ENCODE results near the gene FUT1. TPM values are rescaled to one million over a fixed set of nuclear protein-coding genes. Genes with fewer than 3 reads are reported as not detected.
"Not testable (repeated sequence)": the region's sequence is repeated elsewhere in the genome, so short reads cannot be mapped to it uniquely, and the experiment has no call there.

FUT1 gene
- total and polyA plus RNA-seq, 8 donors = 6.5 to 29.7 (median 11.4) TPM

- DNase-seq (no peak), FAIRE-seq (no peak), ATAC-seq (peak in 3 of 4 donors; percentile 17 to 19 (median 18))
- Histone ChIP-seq H3K4me3 (no peak overlapping the region), H3K36me3 (no peaks in the 10 kb centered on the region), H3K4me1 (peaks cover 9 to 28% (median 21%) of the 10 kb centered on the region in 3 donors), H3K27ac (peak overlapping the region in 2 of 4 donors; percentile 63 to 79), H3K27me3 (no peaks in the 10 kb centered on the region), H3K9me3 (no peaks in the 10 kb centered on the region)
- 39 to 47% methylated on average over 11 of the region's 11 CpGs for WGBS, 2 donors
- TF ChIP-seq CTCF (IDR thresholded peaks at IDR 0.05) = no peak
- intact Hi-C loops (cut with DNase I) = no loop called here
These were observed 16.7 kb upstream of the FUT1 start for GRCh38 chr19:48768994-48769713.

GRCh38 chr19:48768171-48768753 is 15.8 kb upstream of the FUT1 start:
- FAIRE-seq; H3K36me3 ChIP-seq; H3K9me3 ChIP-seq; H3K27me3 ChIP-seq; H3K4me3 ChIP-seq; DNase-seq; intact Hi-C loops (cut with DNase I): not testable (repeated sequence)
- Histone ChIP-seq H3K27ac (peak overlapping the region in 2 of 4 donors; percentile 63 to 79), H3K4me1 (peaks cover 6 to 25% (median 19%) of the 10 kb centered on the region in 3 donors)
- ATAC-seq = peak in 1 of 4 donors; percentile 11
- WGBS, 2 donors = 32 to 33% methylated on average over 6 of the region's 6 CpGs

- H3K4me1 ChIP-seq = peaks cover 0 to 13% (median 11%) of the 10 kb centered on the region in 3 donors
- H3K9me3 ChIP-seq; FAIRE-seq; H3K27me3 ChIP-seq; H3K27ac ChIP-seq; H3K36me3 ChIP-seq; H3K4me3 ChIP-seq; intact Hi-C loops (cut with DNase I); DNase-seq: not testable (repeated sequence)
- peak in 2 of 4 donors; percentile 3 to 13 for ATAC-seq
- WGBS, 2 donors = 22 to 29% methylated on average over 5 of the region's 5 CpGs
These were observed 13.4 kb upstream of the FUT1 start for GRCh38 chr19:48765816-48766215.

- Histone ChIP-seq H3K27me3 (no peaks in the 10 kb centered on the region), H3K36me3 (no peaks in the 10 kb centered on the region), H3K4me1 (no peaks in the 10 kb centered on the region), H3K9me3 (no peaks in the 10 kb centered on the region), H3K4me3 (no peak overlapping the region), H3K27ac (no peak overlapping the region)
- FAIRE-seq (no peak), ATAC-seq (no peak), DNase-seq (no peak)
- TF ChIP-seq CTCF (IDR thresholded peaks at IDR 0.05) = no peak
- WGBS, 2 donors = 82 to 85% methylated on average over 16 of the region's 16 CpGs
- intact Hi-C loops (cut with DNase I) = no loop called here
These were observed 8.2 kb upstream of the FUT1 start for GRCh38 chr19:48760504-48761205.

- H3K36me3 ChIP-seq = no peaks in the 10 kb centered on the region
- H3K27me3 ChIP-seq = no peaks in the 10 kb centered on the region
- ATAC-seq (no peak), FAIRE-seq (no peak), DNase-seq (no peak)
- H3K9me3 ChIP-seq = no peaks in the 10 kb centered on the region
- H3K4me1 ChIP-seq = peaks cover 0 to 4% (median 0%) of the 10 kb centered on the region in 3 donors
- 91 to 93% methylated on average over 14 of the region's 14 CpGs for WGBS, 2 donors
- intact Hi-C loops (cut with DNase I) = no loop called here
- no peak overlapping the region for H3K4me3 ChIP-seq
- no peak for TF ChIP-seq CTCF (IDR thresholded peaks at IDR 0.05)
- no peak overlapping the region for H3K27ac ChIP-seq
These were observed 5.3 kb upstream of the FUT1 start for GRCh38 chr19:48757741-48758144.

Measured in pancreas (tissue), 10 donors.